ENCODE data around the gene EFEMP1.

EFEMP1 gene

DNA sequence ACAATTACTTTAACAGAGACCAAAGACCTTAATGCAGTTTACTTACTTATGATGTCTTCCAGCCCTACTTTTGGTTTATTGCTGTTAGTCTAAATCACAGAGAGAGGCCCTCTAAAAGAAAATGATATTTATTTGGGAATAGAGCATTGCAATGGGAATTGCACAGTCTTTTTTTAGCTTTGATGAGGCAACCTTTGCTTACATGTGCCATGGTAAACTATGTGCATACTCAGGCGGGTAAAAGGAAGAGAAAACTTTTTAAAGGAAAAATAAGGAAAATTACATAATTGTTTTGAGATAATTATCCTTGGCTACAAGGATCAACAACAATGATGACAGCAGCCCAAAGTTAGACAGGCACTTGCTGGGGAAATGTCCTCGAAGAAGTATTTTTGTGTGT, 78.6 kb downstream of the EFEMP1 start:
- H3K4me3 ChIP-seq (ENCODE audit: control insufficient read depth, low read depth, low read length) = no peak overlapping the region
- TF ChIP-seq, protein P1, sequence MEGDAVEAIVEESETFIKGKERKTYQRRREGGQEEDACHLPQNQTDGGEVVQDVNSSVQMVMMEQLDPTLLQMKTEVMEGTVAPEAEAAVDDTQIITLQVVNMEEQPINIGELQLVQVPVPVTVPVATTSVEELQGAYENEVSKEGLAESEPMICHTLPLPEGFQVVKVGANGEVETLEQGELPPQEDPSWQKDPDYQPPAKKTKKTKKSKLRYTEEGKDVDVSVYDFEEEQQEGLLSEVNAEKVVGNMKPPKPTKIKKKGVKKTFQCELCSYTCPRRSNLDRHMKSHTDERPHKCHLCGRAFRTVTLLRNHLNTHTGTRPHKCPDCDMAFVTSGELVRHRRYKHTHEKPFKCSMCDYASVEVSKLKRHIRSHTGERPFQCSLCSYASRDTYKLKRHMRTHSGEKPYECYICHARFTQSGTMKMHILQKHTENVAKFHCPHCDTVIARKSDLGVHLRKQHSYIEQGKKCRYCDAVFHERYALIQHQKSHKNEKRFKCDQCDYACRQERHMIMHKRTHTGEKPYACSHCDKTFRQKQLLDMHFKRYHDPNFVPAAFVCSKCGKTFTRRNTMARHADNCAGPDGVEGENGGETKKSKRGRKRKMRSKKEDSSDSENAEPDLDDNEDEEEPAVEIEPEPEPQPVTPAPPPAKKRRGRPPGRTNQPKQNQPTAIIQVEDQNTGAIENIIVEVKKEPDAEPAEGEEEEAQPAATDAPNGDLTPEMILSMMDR (IDR thresholded peaks at IDR 0.05; ENCODE audit: control insufficient read depth, insufficient read depth, low read depth, low read length, missing control alignments) = no peak
- no peak for DNase-seq (ENCODE audit: low read depth)

GRCh38 chr2:55843994-55844345, 79.6 kb downstream of the EFEMP1 start:
- TF ChIP-seq, protein P1 (IDR thresholded peaks at IDR 0.05; ENCODE audit: control insufficient read depth, insufficient read depth, low read depth, low read length, missing control alignments) = no peak
- DNase-seq (ENCODE audit: low read depth) = no peak
- H3K4me3 ChIP-seq (ENCODE audit: control insufficient read depth, low read depth, low read length) = no peak overlapping the region

GRCh38 chr2:55843096-55843993, 80.2 kb downstream of the EFEMP1 start:
- peak; percentile 100 for DNase-seq (ENCODE audit: low read depth)
- no peak overlapping the region for H3K4me3 ChIP-seq (ENCODE audit: control insufficient read depth, low read depth, low read length)
- TF ChIP-seq, protein P1 (IDR thresholded peaks at IDR 0.05; ENCODE audit: control insufficient read depth, insufficient read depth, low read depth, low read length, missing control alignments) = no peak

DNA sequence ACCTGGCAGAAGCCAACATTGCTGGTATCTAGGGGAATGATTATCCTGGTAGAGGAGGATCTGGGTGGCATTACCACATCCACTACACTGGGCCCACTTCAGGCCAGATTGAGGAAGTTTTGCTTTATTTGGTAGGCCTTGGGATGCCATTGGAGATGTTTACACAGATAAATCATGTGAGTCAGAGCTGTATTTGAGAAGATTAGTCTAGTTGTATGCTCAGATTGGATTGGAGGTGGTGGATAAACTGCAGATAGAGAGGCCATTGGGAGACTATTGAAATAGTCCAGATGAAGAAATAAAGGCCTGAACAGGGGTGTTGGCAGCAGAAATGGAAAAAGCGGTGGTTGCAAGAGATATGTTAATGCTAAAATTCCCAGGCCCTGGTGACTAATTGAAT, 81.5 kb downstream of the EFEMP1 start:
- DNase-seq (ENCODE audit: low read depth) = peak; percentile 44
- TF ChIP-seq, protein P1 (IDR thresholded peaks at IDR 0.05; ENCODE audit: control insufficient read depth, insufficient read depth, low read depth, low read length, missing control alignments) = no peak
- H3K4me3 ChIP-seq (ENCODE audit: control insufficient read depth, low read depth, low read length) = no peak overlapping the region

DNA sequence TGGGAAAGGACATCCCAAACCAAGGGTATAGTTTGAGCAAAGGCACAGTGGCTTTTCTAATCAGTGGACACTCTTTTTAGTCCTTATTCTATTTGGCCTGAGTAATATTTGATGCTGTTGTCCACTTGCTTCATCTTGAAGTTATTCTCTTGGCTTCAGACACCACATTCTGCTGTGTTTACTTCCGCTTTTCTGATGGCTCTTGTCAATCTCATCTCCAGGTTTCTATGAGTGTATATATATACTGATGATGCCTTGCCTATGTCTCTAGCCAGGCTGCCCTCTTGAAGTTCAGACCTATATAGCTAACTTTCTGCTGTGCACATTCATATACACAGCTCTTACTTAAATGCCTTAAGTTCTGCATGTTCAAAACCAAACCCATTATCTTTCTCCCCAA, 83.1 kb downstream of the EFEMP1 start:
- TF ChIP-seq, protein P1 (IDR thresholded peaks at IDR 0.05; ENCODE audit: control insufficient read depth, insufficient read depth, low read depth, low read length, missing control alignments) = no peak
- no peak overlapping the region for H3K4me3 ChIP-seq (ENCODE audit: control insufficient read depth, low read depth, low read length)
- DNase-seq (ENCODE audit: low read depth) = no peak

DNA sequence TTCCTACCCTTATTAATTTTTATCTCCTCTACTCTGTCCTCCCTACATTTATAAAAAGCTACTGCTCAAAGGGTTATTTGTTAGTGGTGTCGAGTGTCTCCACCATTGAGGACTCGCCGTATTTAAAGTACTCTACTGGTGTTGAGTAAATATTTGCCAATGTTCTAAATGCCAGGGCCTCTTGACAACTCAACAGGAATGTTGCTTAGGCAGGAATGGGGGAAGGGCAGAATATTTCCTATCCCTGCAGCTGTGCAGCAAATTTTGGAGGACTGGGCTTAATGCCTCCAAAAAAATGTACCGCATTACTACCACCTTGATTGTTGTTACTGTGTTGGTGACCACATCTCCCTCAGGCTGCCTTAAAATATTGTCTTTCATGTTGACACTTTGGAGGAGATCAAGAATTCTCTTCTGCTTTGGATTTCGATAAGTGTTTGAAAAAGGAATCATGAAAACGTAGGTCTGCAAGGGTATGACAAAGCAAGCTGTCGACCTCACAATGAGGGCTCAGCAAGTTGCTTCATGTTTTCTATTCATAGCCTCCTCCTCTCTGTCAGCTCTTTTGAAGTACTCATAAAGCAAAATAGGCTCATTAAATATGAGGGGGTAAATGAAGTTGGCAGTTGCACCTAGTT, 84.3 kb downstream of the EFEMP1 start:
- TF ChIP-seq, protein P1 (IDR thresholded peaks at IDR 0.05; ENCODE audit: control insufficient read depth, insufficient read depth, low read depth, low read length, missing control alignments) = no peak
- no peak overlapping the region for H3K4me3 ChIP-seq (ENCODE audit: control insufficient read depth, low read depth, low read length)
- no peak for DNase-seq (ENCODE audit: low read depth)
